K562 (cell line): ENCODE data around the gene FOXJ3. TPM values are rescaled to one million over a fixed set of nuclear protein-coding genes. Genes with fewer than 3 reads are reported as not detected.

Experiments used
- ATAC-seq: fragments of 200-7000 bp; cut with Tn5 transposase; 3 replicates; pipeline ENCODE4 v1.9.1; 2020; ENCODE audit warnings: moderate library complexity
- BruUV-seq: library from RNA; stranded (reverse); fragments of 400-500 nt; replicated peaks from 2 replicates; lab custom pipeline; 2021; lab: Mats Ljungman, UMichigan
- CTCF ChIA-PET: fragments of 300-600 bp; formaldehyde crosslinking; extraction: SDS; loops from one replicate; lab custom pipeline; 2021; ENCODE audit warnings: low intra/inter-chr PET ratio; lab: Yijun Ruan, JAX
- POLR2A ChIA-PET: fragments of 300-600, 350-650 bp; sonication (Branson Sonifier 250); formaldehyde crosslinking; extraction: SDS; loops from one replicate; lab custom pipeline; 2021; ENCODE audit warnings: antibody characterized with exemption, inconsistent platforms; lab: Yijun Ruan, JAX
- DNase-seq, 4 experiments: peaks; one replicate each; pipeline versions ENCODE4 v3.0.0 to v3.0.0-alpha.2; 2011 to 2018; ENCODE audit warnings: low spot score in 3 of 4, mixed read lengths in 3 of 4; ENCODE audit errors: extremely low read depth in 1 of 4
- FAIRE-seq: peaks from 2 replicates; lab custom pipeline; 2011; peaks lifted over from hg19 to GRCh38; lab: Jason Lieb, UNC
- H2AFZ ChIP-seq: 2 replicates; pipeline ENCODE4 v1.6.0; 2011; ENCODE audit warnings: low read depth, low read length, control low read depth, inconsistent platforms
- H3K27ac ChIP-seq: fragments of 200-600 bp; 3 replicates; pipeline ENCODE4 v1.8.0; 2011; ENCODE audit warnings: low read depth, mild to moderate bottlenecking, control low read depth, inconsistent platforms, low read length, moderate library complexity, mixed read lengths; ENCODE audit errors: extremely low read depth
- H3K27me3 ChIP-seq, 2 experiments: fragments of 300-600 bp in 1 of 2; 2 replicates in 1 of 2; 3 replicates in 1 of 2; pipeline versions ENCODE4 v1.6.0 to v1.8.0; 2011; ENCODE audit warnings: inconsistent platforms in 2 of 2, low read length in 2 of 2, mild to moderate bottlenecking in 1 of 2, mixed read lengths in 1 of 2, moderate library complexity in 1 of 2; ENCODE audit not compliant: control insufficient read depth in 2 of 2, insufficient read depth in 2 of 2
- H3K36me3 ChIP-seq: fragments of 300-600 bp; 3 replicates; pipeline ENCODE4 v1.8.0; 2011; ENCODE audit warnings: mild to moderate bottlenecking, low read length, inconsistent platforms; ENCODE audit not compliant: control insufficient read depth, insufficient read depth
- H3K4me1 ChIP-seq, 2 experiments: fragments of 200-600 bp in 1 of 2; replicated peaks in 1 of 2; 2 replicates in 1 of 2; 3 replicates in 1 of 2; pipeline versions ENCODE4 v1.5.1 to v1.8.0; 2011; ENCODE audit warnings: inconsistent platforms in 2 of 2, low read length in 2 of 2, mild to moderate bottlenecking in 1 of 2, mixed read lengths in 1 of 2, moderate library complexity in 1 of 2; ENCODE audit not compliant: control insufficient read depth in 2 of 2, insufficient read depth in 2 of 2
- H3K4me2 ChIP-seq: 2 replicates; pipeline ENCODE4 v1.6.1; 2011; ENCODE audit warnings: low read length, control low read depth, inconsistent platforms, mixed read lengths; ENCODE audit not compliant: insufficient read depth
- H3K4me3 ChIP-seq: fragments of 200-600 bp; sonication (generic), shearing (Covaris generic); 2 replicates; pipeline ENCODE4 v1.5.1; 2016; ENCODE audit warnings: control low read depth, inconsistent platforms
- H3K79me2 ChIP-seq: fragments of 200-600 bp; 3 replicates; pipeline ENCODE4 v1.8.0; 2011; ENCODE audit warnings: low read length, inconsistent platforms; ENCODE audit not compliant: control insufficient read depth, insufficient read depth
- H3K9ac ChIP-seq, 2 experiments: 2 replicates each; pipeline versions ENCODE4 v1.6.0 to v1.6.1; 2011; ENCODE audit warnings: low read depth in 2 of 2, low read length in 2 of 2, control low read depth in 1 of 2, inconsistent platforms in 1 of 2, mild to moderate bottlenecking in 1 of 2, mixed read lengths in 1 of 2; ENCODE audit not compliant: insufficient read depth in 1 of 2
- H3K9me1 ChIP-seq: one replicate; pipeline ENCODE4 v1.6.0; 2011; ENCODE audit warnings: inconsistent platforms, mild to moderate bottlenecking, low read length, moderate library complexity; ENCODE audit not compliant: control insufficient read depth, insufficient read depth
- H3K9me3 ChIP-seq: replicated peaks from 2 replicates; pipeline ENCODE4 v1.5.1; 2011; ENCODE audit warnings: low read depth, low read length, inconsistent platforms; ENCODE audit not compliant: control insufficient read depth, insufficient read depth
- H4K20me1 ChIP-seq: replicated peaks from 2 replicates; pipeline ENCODE4 v1.6.1; 2011; ENCODE audit warnings: low read length, inconsistent platforms, mixed read lengths; ENCODE audit not compliant: control insufficient read depth, insufficient read depth
- ARID3A ChIP-seq: IDR thresholded peaks from 2 replicates; pipeline ENCODE4 v1.6.1; 2012; ENCODE audit warnings: low read depth, low read length, improper control_type of control experiment, borderline replicate concordance
- TRIM28 ChIP-seq: fragments of 450-650 bp; IDR thresholded peaks from 2 replicates; pipeline ENCODE4 v1.6.1; 2017
- ZFP30 ChIP-seq: fragments of 250-450 bp; sonication (Bioruptor Pico); IDR thresholded peaks from 2 replicates; pipeline ENCODE4 v1.8.0; 2022; ENCODE audit warnings: moderate library complexity, mild to moderate bottlenecking, inconsistent platforms, borderline replicate concordance
- ZNF280B ChIP-seq: fragments of 250-450 bp; sonication (Bioruptor Pico); IDR thresholded peaks from 2 replicates; pipeline ENCODE4 v1.5.1; 2021; ENCODE audit warnings: mild to moderate bottlenecking
- in situ Hi-C: fragments of 300-500 bp; cut with MboI; formaldehyde crosslinking; loops from 4 replicates; pipeline ENCODE4 v1.15.0; 2018; ENCODE audit warnings: inconsistent platforms, mixed read lengths
- intact Hi-C: fragments of 100-400 bp; cut with micrococcal nuclease; formaldehyde crosslinking; loops from 2 replicates; pipeline ENCODE4 v1.14.2; 2022
- polyA plus RNA-seq, 8 experiments: library from polyadenylated mRNA; depleted of rRNA in 4 of 8; stranded (reverse) in 5 of 8; unstranded in 3 of 8; fragments of >200 nt; fragmentation: Nextera tagmentation in 2 of 8; fragmentation: Illumina TruSeq in 1 of 8; extraction: Ambion mirVana in 2 of 8; extraction: Trizol in 1 of 8; gene quantifications; 2 replicates each; pipeline versions ENCODE4 v1.2.1 to v1.2.3, GENCODE V29; 2011 to 2014; ENCODE audit warnings: inconsistent platforms in 1 of 8, missing spikeins in 1 of 8
- total RNA-seq, 7 experiments: library from RNA; depleted of rRNA in 6 of 7; stranded (reverse); fragments of >200 nt in 6 of 7; fragmentation: Illumina TruSeq in 2 of 7; extraction: Trizol in 2 of 7; gene quantifications; 2 replicates each; pipeline versions ENCODE4 v1.2.1 to v1.2.3, GENCODE V29; 2011 to 2021; ENCODE audit warnings: low replicate concordance in 1 of 7

Gene FOXJ3
- total and polyA plus RNA-seq, 9 of the 15 experiments (the other 6 are each of a cell fraction or from before 2014, with no cell fraction given), result 8.7 to 35.3 (median 23.4) TPM

- Histone ChIP-seq H3K9me1 (no peaks in the 10 kb centered on the region), H3K27ac (no peak overlapping the region), H3K9me3 (no peaks in the 10 kb centered on the region), H3K79me2 (peaks cover 8% of the 10 kb centered on the region; the same call in 2 of the 3 replicates), H3K4me1 (no peaks in the 10 kb centered on the region), H3K9ac (no peak overlapping the region), H3K27me3 (no peaks in the 10 kb centered on the region), H3K4me3 (no peak overlapping the region), H3K36me3 (peaks cover 58% of the 10 kb centered on the region), H3K4me2 (no peak overlapping the region), H4K20me1 (no peaks in the 10 kb centered on the region), H2AFZ (no peak overlapping the region)
- in situ Hi-C loops, result no loop called here
- ATAC-seq, result no peak
- intact Hi-C loops, result no loop called here
- DNase-seq, result no peak
- FAIRE-seq, result no peak
- TF ChIP-seq ZFP30 (peak; percentile 92), ZNF280B (CRISPR knock-in tag) (peak; percentile 73; the same call in 1 of the 2 replicates), TRIM28 (peak; percentile 50; the same call in 1 of the 2 replicates), ARID3A (no peak)
- ChIA-PET CTCF (no interaction called here), POLR2A (interaction anchor here (0.6 to 0.9 kb wide), 2 partner anchors 8 to 351 kb away, joined by 3 to 4 read pairs; no protein-coding TSS in a partner anchor)
- no TSS peak for BruUV-seq
These were observed 133.0 kb downstream of the FOXJ3 start for GRCh38 chr1:42201986-42202385.
